Gastrocnemius medialis (tissue), 4 donors: ENCODE measurements around the gene PAFAH2. TPM values are rescaled to one million over a fixed set of nuclear protein-coding genes. Genes with fewer than 3 reads are reported as not detected.
"Not testable (repeated sequence)": the region's sequence is repeated elsewhere in the genome, so short reads cannot be mapped to it uniquely, and the experiment has no call there.

Experiments used
- ATAC-seq, 2 donors: fragments of 150-250 bp; one replicate each; pipeline ENCODE4 v1.9.1; 2016
- DNase-seq, 2 donors: peaks; one replicate each; pipeline ENCODE4 v3.0.0-alpha.2; 2019
- H3K27ac ChIP-seq, 4 donors: fragments of 200-600 bp; sonication (generic); 1 replicate in 1 of 4; 2 replicates in 3 of 4; pipeline ENCODE4 v1.5.1; 2016 to 2018; ENCODE audit warnings: mild to moderate bottlenecking in 2 of 4, moderate library complexity in 1 of 4
- H3K27me3 ChIP-seq, 3 donors: fragments of 200-600 bp; sonication (generic) in 2 of 3; 1 replicate in 1 of 3; 2 replicates in 2 of 3; pipeline versions ENCODE4 v1.5.1 to v1.6.0; 2016 to 2019; ENCODE audit warnings: mild to moderate bottlenecking in 1 of 3, moderate library complexity in 1 of 3
- H3K36me3 ChIP-seq, 2 donors: fragments of 200-600 bp; sonication (generic) in 1 of 2; one replicate each; pipeline ENCODE4 v1.5.1; 2017 to 2018
- H3K4me1 ChIP-seq, 2 donors: fragments of 200-600 bp; sonication (generic) in 1 of 2; one replicate each; pipeline ENCODE4 v1.5.1; 2016 to 2017; ENCODE audit warnings: mild to moderate bottlenecking in 2 of 2
- H3K4me3 ChIP-seq, 4 donors: fragments of 200-600 bp; sonication (generic) in 3 of 4; 1 replicate in 1 of 4; 2 replicates in 3 of 4; pipeline ENCODE4 v1.5.1; 2016 to 2019; ENCODE audit warnings: mild to moderate bottlenecking in 2 of 4
- H3K9me3 ChIP-seq, 3 donors: fragments of 200-600 bp; sonication (generic) in 2 of 3; 1 replicate in 1 of 3; 2 replicates in 2 of 3; pipeline ENCODE4 v1.5.1; 2016 to 2019
- CTCF ChIP-seq, 5 experiments: fragments of 450-650 bp in 3 of 5; fragments of 200-600 bp in 2 of 5; sonication (generic) in 2 of 5; IDR thresholded peaks in 4 of 5; conservative IDR thresholded peaks in 1 of 5; 1 replicate in 4 of 5; 2 replicates in 1 of 5; pipeline ENCODE4 v1.5.1; 2016 to 2019; ENCODE audit warnings: antibody characterized with exemption in 5 of 5, mild to moderate bottlenecking in 3 of 5, moderate library complexity in 3 of 5
- POLR2A ChIP-seq, 2 donors: fragments of 450-650 bp; IDR thresholded peaks; one replicate each; pipeline ENCODE4 v1.6.1; 2017; ENCODE audit warnings: antibody characterized with exemption in 2 of 2, mild to moderate bottlenecking in 2 of 2, moderate library complexity in 2 of 2
- in situ Hi-C, 4 donors: fragments of 200-750 bp; cut with MboI; loops; one replicate each; pipeline versions ENCODE4 v1.15.0 to v1.8.0; 2017; ENCODE audit warnings: low sequenced_read_pairs in 4 of 4
- intact Hi-C: fragments of 100-400 bp; cut with DNase I; formaldehyde crosslinking; loops from one replicate; pipeline ENCODE4 v1.15.1; 2023; ENCODE audit warnings: low total_unique reads
- total RNA-seq, 4 donors: library from RNA; depleted of rRNA; stranded (reverse); fragments of >200 nt; gene quantifications; one replicate each; pipeline versions ENCODE4 v1.1.0 to v1.2.3, GENCODE V29; 2016

The PAFAH2 gene
- total RNA-seq, 4 donors from 2014 or later: 9.0 to 35.5 (median 16.1) TPM

DNA sequence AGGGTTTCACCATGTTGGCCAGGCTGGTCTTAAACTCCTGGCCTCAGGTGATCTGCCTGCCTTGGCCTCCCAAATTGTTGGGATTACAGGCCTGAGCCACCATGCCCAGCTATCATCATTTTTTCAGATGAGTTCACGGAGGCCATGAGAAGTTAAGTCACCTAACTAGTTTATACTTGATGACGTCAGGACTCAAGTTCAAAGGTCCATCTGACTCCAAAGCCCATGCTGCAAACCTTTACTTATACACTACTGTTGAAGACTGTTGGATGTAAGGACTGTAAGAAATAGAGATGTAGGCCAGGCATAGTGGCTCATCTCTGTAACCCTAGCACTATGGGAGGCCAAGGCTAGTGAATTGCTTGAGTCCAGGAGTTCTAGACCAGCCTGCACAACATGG is 50.8 kb downstream of the PAFAH2 start:
- Histone ChIP-seq H3K4me3 (no peak overlapping the region), H3K27ac (no peak overlapping the region), H3K36me3 (no peaks in the 10 kb centered on the region), H3K4me1 (no peaks in the 10 kb centered on the region), H3K27me3 (no peaks in the 10 kb centered on the region), H3K9me3 (no peaks in the 10 kb centered on the region)
- ATAC-seq (no peak), DNase-seq (no peak)
- TF ChIP-seq CTCF (IDR thresholded peaks at IDR 0.05 in 4 of 5, conservative IDR thresholded peaks at IDR 0.05 in 1 of 5) (no peak), POLR2A (IDR thresholded peaks at IDR 0.05) (no peak)
- intact Hi-C loops (no loop called here), in situ Hi-C loops (no loop called here)

DNA sequence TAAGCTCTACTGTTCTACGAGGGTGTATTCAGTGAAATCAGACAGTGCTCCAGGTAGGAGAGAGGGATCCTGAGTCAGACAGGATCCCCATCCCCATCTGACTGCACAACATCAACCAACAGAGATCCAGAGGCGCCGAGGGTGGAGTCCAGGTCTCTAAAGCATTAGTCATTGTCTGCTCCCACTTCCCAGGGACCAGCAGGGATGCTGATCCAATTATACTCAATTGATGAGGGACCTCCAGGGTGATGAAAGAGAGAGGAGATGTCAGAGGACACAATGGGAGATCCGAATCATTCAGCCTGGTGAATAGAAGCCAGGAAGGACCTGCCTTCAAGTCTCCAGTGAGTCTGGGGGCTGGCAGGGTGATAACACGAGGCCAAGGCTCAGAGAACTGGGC is 52.1 kb downstream of the PAFAH2 start:
- no peak overlapping the region for H3K27ac ChIP-seq
- no peaks in the 10 kb centered on the region for H3K9me3 ChIP-seq
- intact Hi-C loops: no loop called here
- no peaks in the 10 kb centered on the region for H3K4me1 ChIP-seq
- H3K27me3 ChIP-seq: no peaks in the 10 kb centered on the region
- ATAC-seq (no peak), DNase-seq (no peak)
- in situ Hi-C loops: no loop called here
- H3K4me3 ChIP-seq: no peak overlapping the region
- no peak for TF ChIP-seq CTCF (IDR thresholded peaks at IDR 0.05 in 4 of 5, conservative IDR thresholded peaks at IDR 0.05 in 1 of 5)
- no peak for TF ChIP-seq POLR2A (IDR thresholded peaks at IDR 0.05)
- no peaks in the 10 kb centered on the region for H3K36me3 ChIP-seq

GRCh38 chr1:25944986-25945385 is 52.9 kb downstream of the PAFAH2 start:
- intact Hi-C loops (no loop called here), in situ Hi-C loops (no loop called here)
- ATAC-seq (no peak), DNase-seq (no peak)
- Histone ChIP-seq H3K27me3 (no peaks in the 10 kb centered on the region), H3K4me3 (no peak overlapping the region), H3K9me3 (no peaks in the 10 kb centered on the region), H3K27ac (no peak overlapping the region), H3K4me1 (no peaks in the 10 kb centered on the region), H3K36me3 (no peaks in the 10 kb centered on the region)
- TF ChIP-seq CTCF (IDR thresholded peaks at IDR 0.05 in 4 of 5, conservative IDR thresholded peaks at IDR 0.05 in 1 of 5) (no peak), POLR2A (IDR thresholded peaks at IDR 0.05) (no peak)

DNA sequence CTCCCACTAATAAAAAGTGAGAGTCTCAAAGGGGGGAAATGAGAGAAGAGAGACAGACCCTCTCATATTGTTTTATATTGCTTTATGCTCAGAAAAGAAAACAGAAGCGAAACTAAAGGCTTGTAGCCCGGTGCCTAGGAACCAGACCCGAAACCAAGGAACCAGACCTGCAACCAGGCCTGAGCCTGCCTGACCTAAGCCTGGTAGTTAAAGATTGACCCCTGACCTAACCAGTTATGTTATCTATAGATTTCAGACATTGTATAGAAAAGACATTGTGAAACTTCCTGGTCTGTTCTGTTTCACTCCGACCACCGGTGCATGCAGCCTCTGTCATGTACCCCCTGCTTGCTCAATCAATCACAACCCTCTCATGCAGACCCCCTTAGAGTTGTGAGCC is 54.4 kb downstream of the PAFAH2 start:
- H3K27me3 ChIP-seq, H3K36me3 ChIP-seq, H3K9me3 ChIP-seq, H3K4me3 ChIP-seq, in situ Hi-C loops, DNase-seq, H3K27ac ChIP-seq, ATAC-seq, H3K4me1 ChIP-seq, intact Hi-C loops: not testable (repeated sequence)

- intact Hi-C loops: no loop called here
- H3K36me3 ChIP-seq: no peaks in the 10 kb centered on the region
- no peak for TF ChIP-seq CTCF (IDR thresholded peaks at IDR 0.05 in 4 of 5, conservative IDR thresholded peaks at IDR 0.05 in 1 of 5)
- TF ChIP-seq POLR2A (IDR thresholded peaks at IDR 0.05): no peak
- no peak overlapping the region for H3K27ac ChIP-seq
- ATAC-seq (no peak), DNase-seq (no peak)
- in situ Hi-C loops: no loop called here
- H3K4me1 ChIP-seq: peaks cover 0 to 4% of the 10 kb centered on the region in 2 donors
- no peaks in the 10 kb centered on the region for H3K27me3 ChIP-seq
- H3K4me3 ChIP-seq: no peak overlapping the region
- H3K9me3 ChIP-seq: no peaks in the 10 kb centered on the region
These were observed 60.9 kb downstream of the PAFAH2 start for GRCh38 chr1:25936947-25937346.
